Muscle layer of duodenum (tissue), 2 donors: ENCODE measurements around the gene SPATA25.
A peak's percentile ranks its signal among the peaks of the same experiment; 100 is the strongest.

Experiments
- H3K27ac ChIP-seq: one replicate; pipeline ENCODE4 v1.7.0; 2013; ENCODE audit warnings: mild to moderate bottlenecking, low read length
- H3K27me3 ChIP-seq: one replicate; pipeline ENCODE4 v1.7.0; 2013; ENCODE audit warnings: low read depth, mild to moderate bottlenecking, control low read depth, low read length
- H3K36me3 ChIP-seq, 2 donors: one replicate each; pipeline ENCODE4 v1.7.0; 2013; ENCODE audit warnings: low read length in 2 of 2, control low read depth in 1 of 2, mild to moderate bottlenecking in 1 of 2; ENCODE audit not compliant: insufficient read depth in 2 of 2, control insufficient read depth in 1 of 2
- H3K4me1 ChIP-seq, 2 donors: one replicate each; pipeline ENCODE4 v1.7.0; 2013; ENCODE audit warnings: low read length in 2 of 2, mild to moderate bottlenecking in 2 of 2, control low read depth in 1 of 2, moderate library complexity in 1 of 2; ENCODE audit not compliant: insufficient read depth in 2 of 2, control insufficient read depth in 1 of 2
- H3K4me3 ChIP-seq, 2 donors: one replicate each; pipeline ENCODE4 v1.7.0; 2013; ENCODE audit warnings: low read length in 2 of 2, low read depth in 1 of 2, mild to moderate bottlenecking in 1 of 2
- H3K9me3 ChIP-seq, 2 donors: one replicate each; pipeline ENCODE4 v1.7.0; 2013; ENCODE audit warnings: low read length in 2 of 2, control low read depth in 1 of 2, mild to moderate bottlenecking in 1 of 2; ENCODE audit not compliant: control insufficient read depth in 1 of 2
- donor health status: healthy.

The SPATA25 gene

DNA sequence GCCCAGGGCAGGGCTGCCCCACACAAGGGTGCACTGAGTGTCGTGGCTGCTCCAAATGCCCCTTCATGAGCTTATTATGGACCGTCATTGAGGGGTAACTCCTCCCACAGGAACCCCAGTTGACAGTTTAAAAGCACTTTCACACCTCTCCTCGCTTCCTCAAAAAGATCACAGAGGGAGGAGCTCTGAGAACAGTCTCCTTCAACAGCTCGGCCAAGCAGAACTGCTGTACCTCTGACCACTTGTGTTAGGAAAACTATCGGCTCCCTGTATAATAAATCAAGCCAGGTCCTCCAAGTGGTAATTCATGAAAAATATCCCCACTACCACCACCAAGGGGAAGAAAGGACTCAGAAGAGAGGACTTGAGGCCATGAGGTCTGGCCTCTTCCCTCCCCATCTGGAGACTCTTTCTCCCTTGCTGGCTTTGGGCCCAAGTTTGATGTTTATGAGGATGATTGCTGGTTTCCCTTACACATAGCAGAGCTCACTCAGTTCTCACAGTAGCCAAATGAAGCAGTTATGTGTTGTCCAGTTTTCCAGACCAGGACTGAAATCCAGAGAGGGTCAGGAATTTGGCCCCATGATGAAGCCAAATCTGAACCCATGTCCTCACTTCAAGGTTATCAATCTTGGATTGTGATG, 45.1 kb downstream of the SPATA25 start:
- H3K4me3 ChIP-seq = no peak overlapping the region
- H3K4me1 ChIP-seq = peaks cover 6 to 32% of the 10 kb centered on the region in 2 donors
- no peaks in the 10 kb centered on the region for H3K9me3 ChIP-seq
- H3K36me3 ChIP-seq = peaks cover 39 to 55% of the 10 kb centered on the region in 2 donors
- H3K27me3 ChIP-seq = no peaks in the 10 kb centered on the region
- peak overlapping the region; percentile 50 for H3K27ac ChIP-seq

DNA sequence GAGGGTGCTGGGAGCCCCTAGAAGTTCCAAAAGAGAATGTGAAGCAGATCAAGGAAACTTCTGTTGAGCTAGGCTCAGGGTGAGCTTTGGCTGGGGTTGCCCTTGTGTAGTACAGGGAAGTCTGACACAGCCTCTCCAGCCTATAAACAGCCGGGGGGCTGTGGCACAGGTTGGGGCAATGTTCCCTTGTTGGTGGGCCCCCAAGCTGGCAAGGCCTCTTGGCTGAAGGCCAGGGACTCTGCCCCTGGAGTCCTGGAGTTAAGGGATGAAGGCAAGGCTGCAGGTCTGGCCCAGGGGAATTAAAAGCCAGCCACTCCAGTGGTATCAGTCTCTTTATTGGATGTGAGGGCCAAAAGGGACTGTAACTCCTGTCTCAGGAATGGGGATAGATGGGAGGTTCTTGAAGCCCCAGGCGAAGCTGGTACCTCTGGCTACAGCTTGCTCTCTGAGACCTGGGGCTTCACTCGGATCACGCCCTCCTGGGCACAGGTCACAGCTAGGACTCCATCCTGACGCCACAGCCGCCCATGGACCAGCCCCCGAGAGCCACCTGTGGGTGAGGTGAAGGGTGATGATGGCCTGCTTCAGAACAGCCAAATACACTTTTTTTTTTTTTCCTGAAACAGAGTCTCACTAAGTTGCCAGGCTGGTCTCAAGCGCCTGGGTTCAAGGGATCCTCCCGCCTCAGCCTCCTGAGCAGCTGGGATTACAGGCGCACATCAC, 45.9 kb downstream of the SPATA25 start:
- no peak overlapping the region for H3K4me3 ChIP-seq
- no peak overlapping the region for H3K27ac ChIP-seq
- peaks cover 6 to 38% of the 10 kb centered on the region in 2 donors for H3K4me1 ChIP-seq
- H3K36me3 ChIP-seq = peaks cover 39 to 55% of the 10 kb centered on the region in 2 donors
- no peaks in the 10 kb centered on the region for H3K27me3 ChIP-seq
- H3K9me3 ChIP-seq = no peaks in the 10 kb centered on the region

DNA sequence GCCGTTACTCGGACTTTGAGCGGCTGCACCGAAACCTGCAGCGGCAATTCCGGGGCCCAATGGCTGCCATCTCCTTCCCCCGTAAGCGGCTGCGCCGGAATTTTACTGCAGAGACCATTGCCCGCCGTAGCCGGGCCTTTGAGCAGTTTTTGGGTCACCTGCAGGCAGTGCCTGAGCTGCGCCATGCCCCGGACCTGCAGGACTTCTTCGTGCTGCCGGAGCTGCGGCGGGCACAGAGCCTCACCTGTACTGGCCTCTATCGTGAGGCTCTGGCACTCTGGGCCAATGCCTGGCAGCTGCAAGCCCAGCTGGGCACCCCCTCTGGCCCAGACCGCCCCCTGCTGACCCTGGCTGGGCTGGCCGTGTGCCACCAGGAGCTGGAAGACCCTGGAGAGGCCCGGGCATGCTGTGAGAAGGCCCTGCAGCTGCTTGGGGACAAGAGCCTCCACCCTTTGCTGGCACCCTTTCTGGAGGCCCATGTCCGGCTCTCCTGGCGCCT, 46.7 kb downstream of the SPATA25 start:
- H3K36me3 ChIP-seq = peaks cover 34 to 55% of the 10 kb centered on the region in 2 donors
- no peak overlapping the region for H3K27ac ChIP-seq
- no peaks in the 10 kb centered on the region for H3K9me3 ChIP-seq
- peaks cover 6 to 44% of the 10 kb centered on the region in 2 donors for H3K4me1 ChIP-seq
- no peak overlapping the region for H3K4me3 ChIP-seq
- no peaks in the 10 kb centered on the region for H3K27me3 ChIP-seq

DNA sequence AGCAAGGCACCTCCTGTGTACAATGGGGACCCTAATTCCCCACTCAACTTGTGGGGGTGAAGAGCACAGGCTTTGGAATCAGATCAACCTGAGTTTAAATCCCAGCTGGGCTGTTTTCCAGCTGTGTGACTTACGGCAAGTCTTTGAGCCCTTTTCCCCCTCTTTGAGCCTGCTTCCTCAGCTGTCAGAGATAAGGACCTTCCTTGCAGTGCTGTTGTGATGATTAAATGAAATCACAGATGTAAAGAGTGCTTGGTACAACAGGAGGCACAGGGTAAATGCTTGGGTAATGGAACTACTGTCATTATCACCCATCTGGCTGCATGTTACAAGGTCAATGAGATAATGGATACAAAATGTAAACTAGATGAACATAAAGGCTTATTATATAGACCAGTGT, 50.6 kb downstream of the SPATA25 start:
- no peaks in the 10 kb centered on the region for H3K9me3 ChIP-seq
- peaks cover 13 to 40% of the 10 kb centered on the region in 2 donors for H3K4me1 ChIP-seq
- H3K36me3 ChIP-seq = peaks cover 7 to 29% of the 10 kb centered on the region in 2 donors
- H3K27ac ChIP-seq = no peak overlapping the region
- H3K27me3 ChIP-seq = no peaks in the 10 kb centered on the region
- peak overlapping the region in 1 of 2 donors; percentile 21 for H3K4me3 ChIP-seq
